Breast epithelium (tissue), 3 donors: ENCODE measurements around the gene RAD51D.

ENCODE experiments used
- CTCF ChIP-seq, 3 donors: fragments of 450-650 bp; IDR thresholded peaks; one replicate each; pipeline ENCODE4 v1.5.1; 2016 to 2017; ENCODE audit warnings: antibody characterized with exemption in 3 of 3, mild to moderate bottlenecking in 3 of 3, moderate library complexity in 3 of 3
- POLR2A ChIP-seq: fragments of 450-650 bp; IDR thresholded peaks from one replicate; pipeline ENCODE4 v1.6.1; 2016; ENCODE audit warnings: antibody characterized with exemption, mild to moderate bottlenecking, moderate library complexity
- POLR2AphosphoS5 ChIP-seq, 3 donors: sonication (generic); formaldehyde crosslinking; IDR thresholded peaks; one replicate each; pipeline ENCODE4 v1.6.1; 2017; ENCODE audit warnings: antibody characterized with exemption in 3 of 3

GRCh38 chr17:35081638-35082037, 38.0 kb downstream of the RAD51D start:
- TF ChIP-seq CTCF (IDR thresholded peaks at IDR 0.05) (no peak), POLR2A (no peak), POLR2AphosphoS5 (IDR thresholded peaks at IDR 0.05) (no peak)
